RCC 7860 (cell line): Measurements from ENCODE around the gene CCL16.

Experiments
- DNase-seq: peaks from one replicate; pipeline ENCODE4 v3.0.0-alpha.2; 2015; ENCODE audit warnings: low spot score
- FAIRE-seq: peaks from 2 replicates; lab custom pipeline; 2012; peaks lifted over from hg19 to GRCh38; lab: Jason Lieb, UNC

CCL16 gene

DNA sequence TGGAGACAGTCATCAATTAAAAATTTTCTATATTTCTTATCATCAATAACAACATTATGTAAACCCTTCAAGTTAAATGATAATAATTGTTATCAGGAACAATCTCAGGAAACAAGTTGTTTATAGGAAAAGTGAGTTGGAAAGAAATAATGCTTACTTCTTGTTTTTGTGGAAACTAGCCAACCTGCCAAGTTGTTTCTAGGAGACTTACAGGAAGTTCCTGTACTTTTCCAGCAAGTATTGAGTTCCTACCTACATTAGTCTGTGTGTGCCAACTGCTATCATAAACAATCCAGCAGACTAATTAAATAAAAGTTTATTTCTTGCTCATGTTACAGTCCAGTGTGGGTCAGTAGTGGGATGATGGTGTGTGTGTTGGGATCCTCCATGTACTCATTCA lies 6.9 kb upstream of the CCL16 start:
- FAIRE-seq = no peak
- DNase-seq = no peak

DNA sequence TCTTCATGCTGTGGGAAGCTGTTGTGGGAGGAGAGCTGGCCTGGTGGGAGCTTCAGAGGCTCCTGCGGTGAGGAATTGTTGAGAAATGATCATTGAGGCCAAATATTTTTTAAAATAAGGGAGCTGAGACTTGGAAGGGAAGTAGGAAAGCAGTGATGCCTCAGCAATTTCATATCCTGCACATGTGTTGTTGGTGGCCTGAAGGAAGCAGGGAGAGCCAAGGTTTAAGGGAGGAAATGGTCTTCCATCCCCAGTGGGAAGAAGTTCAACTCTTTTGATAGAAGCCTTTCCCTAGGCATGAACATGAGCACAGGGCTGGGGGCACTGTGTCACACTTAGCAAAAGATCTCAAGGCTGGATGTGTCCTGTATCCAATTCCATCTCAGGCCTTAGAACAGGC lies 5.3 kb upstream of the CCL16 start, which contains the start of gene CCL14:
Gene CCL14 (minus strand): TSS at position 87 of the 400 bp plus-strand sequence. CDS start 80 bp downstream, at position 7.
- FAIRE-seq (no peak), DNase-seq (no peak)

DNA sequence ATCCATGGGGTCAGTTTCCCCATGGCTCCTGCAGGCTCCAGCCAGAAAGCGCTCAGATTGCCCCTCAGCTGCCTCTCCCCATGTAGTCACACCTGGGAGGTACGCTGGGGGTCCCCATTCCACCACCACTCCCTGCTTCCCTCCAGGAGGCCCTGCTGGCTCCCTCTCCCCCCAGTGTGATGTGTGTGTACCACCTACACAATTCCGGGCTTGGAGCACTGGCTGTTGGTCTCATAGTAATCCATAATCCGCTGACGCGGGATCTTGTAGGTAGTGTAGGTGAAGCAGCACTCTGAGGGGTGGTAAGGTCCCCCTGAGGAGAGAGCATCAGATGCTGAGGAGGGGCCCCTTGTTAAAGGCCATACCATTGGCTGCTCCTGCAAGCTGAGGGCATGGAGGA lies 2.8 kb upstream of the CCL16 start:
- DNase-seq (no peak), FAIRE-seq (no peak)

DNA sequence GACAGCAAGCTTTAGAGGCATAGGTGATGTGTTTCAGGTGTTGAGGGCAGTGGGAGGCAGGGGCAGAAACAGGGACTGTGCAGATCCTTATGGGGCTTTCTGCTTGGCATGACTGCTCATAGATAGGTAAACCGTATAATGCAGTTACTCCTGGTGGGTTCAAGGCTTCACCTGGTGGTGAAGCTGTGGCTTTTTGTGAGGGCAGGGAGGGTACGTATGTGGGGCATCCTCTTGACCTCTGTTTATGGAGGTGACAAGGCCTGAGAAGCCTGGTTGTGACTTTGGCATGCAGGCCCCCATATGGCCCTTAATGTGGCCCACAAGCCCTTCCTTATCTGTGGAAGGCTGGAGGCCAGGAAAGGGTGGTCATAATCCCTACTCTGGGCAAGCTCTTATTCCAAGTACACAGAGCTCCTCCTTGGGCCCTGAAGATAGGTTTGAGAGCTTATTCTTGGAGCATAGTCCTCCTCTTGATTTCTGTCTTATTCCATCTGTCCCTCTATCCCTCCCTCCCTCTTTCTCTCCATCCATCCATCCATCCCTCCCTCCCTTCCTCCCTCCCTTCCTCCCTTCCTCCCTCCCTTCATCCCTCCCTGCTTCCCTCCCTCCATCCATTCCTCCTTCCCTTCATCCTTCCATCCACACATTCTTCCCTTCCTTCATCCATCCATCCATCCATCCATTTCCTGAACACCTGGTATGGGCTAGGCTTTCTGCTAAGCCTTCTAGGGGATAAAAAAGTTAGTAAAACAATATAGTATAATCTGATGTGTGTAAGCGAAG lies 1.3 kb upstream of the CCL16 start:
- FAIRE-seq = no peak

DNA sequence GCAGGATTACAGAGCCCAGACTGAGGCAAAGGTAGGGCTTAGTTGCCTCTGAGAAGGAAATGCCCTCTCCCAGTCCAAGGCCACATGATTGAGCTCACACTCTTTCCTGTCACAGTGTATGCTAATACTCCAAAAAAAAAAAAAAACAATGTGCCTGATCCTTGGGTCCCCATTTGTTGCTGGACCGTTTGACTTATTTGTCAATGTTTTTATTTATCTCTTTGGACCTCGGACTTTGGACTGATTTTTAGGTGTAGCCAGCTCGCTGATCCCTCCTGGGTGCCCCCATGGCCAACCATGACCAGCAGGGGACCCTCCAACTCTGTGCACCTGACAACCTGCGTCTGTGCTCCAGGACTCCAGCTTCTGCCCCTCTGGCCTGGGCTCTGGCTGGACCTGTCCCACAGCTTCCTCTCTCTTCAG lies 622 bp upstream of the CCL16 start:
- FAIRE-seq = no peak
- DNase-seq = no peak

More for the DNA sequence above, 1.3 kb upstream of the CCL16 start:
- DNase-seq = no peak

DNA sequence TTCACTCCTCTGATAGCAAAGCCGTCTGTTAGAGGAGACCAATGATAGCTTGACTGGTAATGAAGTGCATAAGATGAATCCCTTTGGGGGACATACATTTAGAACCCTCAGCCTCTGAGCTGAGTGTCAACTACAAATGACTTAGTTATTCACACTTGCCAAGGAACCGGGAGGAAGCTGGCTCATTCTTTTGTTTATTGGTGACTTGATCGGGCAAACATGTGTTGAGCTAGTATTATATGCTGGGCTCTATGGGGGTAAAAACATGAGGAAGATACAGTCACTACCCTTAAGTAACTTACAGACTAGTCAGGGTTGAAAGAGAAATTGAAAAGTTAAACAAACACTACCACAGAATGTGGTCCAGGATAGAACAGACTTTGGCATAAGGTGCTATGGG lies 3.0 kb downstream of the CCL16 start:
- FAIRE-seq (no peak), DNase-seq (no peak)

DNA sequence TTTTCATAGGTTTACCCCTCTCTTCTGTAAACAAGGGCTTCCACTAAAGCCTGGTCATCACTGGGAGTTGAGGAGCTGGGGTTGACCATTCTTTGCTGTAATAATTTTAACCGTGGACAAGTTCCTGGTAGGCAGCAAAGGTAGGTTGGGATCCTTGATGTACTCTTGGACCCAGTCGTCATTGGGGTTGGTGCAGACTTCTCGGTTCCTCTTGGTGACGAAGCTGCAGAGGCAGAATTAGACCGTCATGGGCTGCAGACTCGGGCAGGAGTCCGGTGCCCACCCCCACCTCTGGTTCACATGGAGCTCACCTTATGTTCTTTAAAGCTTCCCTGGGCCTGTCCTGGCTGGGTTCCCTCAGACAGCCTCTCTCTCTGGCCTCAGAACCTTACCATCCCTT lies 3.8 kb downstream of the CCL16 start:
- DNase-seq = no peak
- no peak for FAIRE-seq

DNA sequence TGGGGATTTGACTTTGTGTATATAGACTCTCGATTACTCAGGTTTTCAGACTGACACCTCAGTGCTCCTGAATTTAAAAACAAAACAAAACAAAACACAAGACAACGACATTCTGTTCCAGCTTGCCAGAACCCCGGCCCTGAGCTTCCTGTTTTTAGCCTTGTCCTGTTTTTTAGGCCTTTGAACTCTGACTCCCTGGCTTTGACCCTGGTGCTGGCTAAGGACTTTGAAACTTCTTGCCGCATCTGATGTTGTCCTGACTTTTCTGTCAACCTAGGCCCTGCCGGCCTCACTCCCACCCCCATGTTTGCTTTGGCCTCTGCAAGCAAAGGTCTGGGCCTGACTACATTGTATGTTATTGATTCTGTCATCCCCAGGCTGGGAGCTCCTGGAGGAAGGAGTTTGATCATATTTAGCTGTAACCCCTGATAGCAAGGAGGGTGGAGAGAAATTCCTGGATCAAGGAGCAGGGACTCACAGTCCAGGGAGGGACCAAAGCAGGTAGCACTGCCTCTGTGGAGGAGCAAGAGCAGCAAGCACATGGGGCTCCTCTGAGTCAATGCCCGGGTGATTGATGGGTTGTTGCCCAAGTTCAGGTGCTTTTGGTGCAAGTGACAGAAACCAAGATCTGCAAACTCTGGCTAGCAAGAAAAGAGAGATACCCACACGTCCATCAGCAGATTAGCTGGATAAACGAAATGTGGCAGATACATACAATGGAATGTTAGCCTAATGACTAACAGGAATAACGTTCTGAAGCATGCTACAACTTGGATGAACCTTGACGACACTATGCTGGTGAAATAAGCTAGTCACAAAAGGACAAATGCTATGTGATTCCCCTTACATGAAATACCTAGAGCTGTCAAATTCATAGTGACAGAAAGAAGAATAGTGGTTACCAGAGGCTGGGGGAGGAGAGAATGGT lies 7.7 kb downstream of the CCL16 start:
- DNase-seq (no peak), FAIRE-seq (no peak)

DNA sequence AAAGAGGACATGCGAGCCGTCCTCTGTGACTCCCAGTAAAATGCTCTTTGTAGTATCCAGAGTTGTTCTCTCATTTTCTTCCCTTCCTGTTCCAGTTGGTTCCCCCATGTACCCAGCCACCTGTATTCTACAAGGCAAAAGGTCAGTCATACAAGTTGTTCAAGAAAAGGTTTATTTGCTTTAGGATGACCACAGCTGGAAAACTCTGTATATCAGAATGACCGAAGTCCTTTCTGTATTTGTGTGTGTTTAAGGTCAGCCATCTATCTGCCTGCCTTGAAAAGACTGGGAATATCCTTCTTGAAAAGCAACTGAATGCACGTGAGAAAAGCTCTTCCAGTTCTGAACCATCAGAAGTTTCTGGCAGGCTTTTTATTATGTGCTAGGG lies 8.4 kb downstream of the CCL16 start:
- DNase-seq = no peak
- FAIRE-seq = no peak

DNA sequence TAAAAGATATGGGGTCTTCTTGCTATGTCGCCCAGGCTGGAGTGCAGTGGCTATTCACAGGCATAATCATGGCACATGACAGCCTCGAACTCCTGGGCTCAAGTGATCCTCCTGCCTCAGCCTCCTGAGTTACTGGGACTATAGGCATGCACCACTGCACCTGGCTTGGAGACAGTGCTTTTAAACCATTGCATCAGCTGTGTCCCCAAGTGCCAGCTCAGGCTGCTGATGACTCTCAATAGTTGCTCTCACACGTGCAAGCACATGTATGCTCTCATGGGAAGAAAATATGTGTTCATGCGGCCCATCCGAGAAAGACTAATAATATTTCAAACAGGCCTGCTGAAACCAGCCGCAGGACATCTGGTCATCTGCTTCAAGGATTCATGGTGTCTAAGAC lies 8.8 kb downstream of the CCL16 start:
- FAIRE-seq (no peak), DNase-seq (no peak)

DNA sequence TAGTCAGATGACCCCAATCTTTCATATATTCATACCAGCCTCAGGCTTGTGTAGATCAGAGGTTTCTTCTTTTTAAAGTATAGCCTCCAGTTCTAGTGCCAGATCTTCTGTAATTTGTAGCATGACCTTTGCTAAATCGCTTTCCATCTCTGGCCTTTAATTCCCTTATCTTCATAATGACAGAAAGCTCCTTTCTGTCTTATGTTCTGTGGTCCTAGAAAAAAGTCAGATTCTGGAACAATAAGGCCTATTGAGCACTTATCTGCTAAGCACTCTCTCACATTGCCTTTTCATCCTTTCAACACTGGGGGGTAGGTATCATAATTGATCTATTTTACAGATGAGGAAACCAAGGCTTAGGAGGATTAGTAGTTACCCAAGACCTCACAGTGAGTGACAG lies 9.2 kb downstream of the CCL16 start:
- DNase-seq = no peak
- FAIRE-seq = no peak

DNA sequence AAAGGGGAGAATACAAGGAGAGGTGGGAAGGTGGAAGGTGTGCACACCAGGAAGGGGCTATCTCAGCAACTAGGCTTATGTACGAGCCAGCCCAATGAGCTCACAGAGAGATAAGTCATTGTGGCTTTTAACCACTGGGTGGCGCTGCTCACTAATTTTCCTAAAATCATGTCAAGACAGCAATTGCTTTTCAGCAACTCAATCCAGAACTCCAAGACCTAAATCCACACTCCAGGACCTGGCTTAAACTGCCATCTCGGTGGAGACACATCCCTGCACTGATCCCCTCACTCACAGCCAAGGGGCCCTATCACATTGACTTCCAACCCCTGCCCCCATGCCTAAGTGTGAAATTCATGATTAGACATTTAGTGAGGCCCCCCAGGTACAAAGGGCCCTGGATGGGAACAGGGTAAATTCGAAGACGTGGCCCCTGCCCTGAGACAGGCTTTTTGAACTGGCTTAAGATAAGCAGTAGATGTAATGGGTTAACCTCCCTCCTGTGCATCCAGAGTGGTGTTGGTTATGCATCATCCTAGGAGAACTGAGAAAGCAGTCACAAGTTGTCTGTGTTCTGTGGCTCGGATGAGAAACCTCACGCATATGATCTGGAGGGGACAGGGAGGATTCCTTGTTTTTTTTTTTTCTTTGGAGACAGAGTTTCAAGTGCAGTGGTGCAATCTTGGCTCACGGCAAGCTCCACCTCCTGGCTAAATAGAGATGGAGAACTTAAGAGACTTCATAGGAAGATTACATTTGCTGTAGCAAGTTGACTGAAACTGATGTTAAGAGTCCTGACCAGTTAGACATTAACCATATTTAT lies 11.5 kb downstream of the CCL16 start:
- DNase-seq = peak; percentile 31

DNA sequence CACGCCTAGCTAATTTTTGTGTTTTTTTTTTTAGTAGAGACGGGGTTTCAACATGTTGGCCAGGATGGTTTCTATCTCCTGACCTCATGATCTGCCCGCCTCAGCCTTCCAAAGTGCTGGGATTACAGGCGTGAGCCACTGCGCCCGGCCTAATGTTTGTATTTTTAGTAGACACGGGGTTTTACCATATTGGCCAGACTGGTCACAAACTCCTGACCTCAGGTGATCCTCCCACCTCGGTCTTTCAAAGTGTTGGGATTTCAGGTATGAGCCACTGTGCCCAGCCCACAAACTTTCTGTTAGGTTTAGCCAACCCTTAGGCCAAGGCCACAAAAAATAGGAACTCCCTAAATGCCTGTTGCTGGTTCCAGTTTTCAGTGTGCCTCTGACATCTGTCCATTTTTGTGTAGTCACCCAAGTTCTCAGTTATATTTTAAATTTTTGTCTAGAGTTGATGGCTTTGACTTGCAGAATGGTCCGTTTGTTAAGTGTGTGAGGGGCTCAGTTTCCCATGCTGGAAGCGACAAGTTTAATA lies 12.7 kb downstream of the CCL16 start:
- FAIRE-seq (no peak), DNase-seq (no peak)

More for the DNA sequence above, 11.5 kb downstream of the CCL16 start:
- no peak for FAIRE-seq

DNA sequence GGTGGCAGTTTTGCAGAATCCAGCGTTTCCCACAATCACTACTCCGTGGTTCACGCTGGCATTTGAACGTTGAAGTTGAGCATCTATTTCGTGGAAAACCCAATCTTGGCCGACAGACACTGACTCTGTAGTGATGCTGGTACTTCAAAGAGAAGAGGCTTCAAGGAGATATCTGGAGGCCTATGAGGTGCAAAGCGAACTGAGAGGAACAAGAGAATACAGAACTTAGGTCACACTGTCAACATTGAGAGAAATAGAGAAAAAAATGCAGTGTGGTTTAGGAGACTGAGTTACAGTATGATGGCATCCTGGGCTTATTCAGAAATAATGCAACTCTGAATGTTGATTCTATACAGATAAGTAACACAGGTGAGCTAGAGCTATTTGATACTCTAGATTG lies 16.0 kb downstream of the CCL16 start:
- no peak for FAIRE-seq
- DNase-seq = no peak

DNA sequence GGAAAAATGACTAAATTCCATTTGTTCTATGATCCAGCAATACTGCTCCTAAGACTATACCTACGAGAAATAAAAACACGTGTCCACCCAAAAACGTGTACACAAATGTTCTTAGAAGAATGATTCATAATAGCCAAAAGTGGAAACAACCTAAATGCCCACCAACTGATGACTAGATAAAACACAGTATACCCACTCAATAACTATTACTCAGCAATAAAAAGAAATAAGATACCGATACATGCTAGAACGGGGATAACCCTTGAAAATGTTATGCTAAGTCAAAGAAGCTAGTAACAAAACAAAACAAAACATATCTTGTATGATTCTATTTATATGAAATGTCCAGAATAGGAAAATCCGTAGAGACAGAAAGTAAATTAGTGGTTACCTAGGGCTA lies 17.6 kb downstream of the CCL16 start:
- DNase-seq (no peak), FAIRE-seq (no peak)

DNA sequence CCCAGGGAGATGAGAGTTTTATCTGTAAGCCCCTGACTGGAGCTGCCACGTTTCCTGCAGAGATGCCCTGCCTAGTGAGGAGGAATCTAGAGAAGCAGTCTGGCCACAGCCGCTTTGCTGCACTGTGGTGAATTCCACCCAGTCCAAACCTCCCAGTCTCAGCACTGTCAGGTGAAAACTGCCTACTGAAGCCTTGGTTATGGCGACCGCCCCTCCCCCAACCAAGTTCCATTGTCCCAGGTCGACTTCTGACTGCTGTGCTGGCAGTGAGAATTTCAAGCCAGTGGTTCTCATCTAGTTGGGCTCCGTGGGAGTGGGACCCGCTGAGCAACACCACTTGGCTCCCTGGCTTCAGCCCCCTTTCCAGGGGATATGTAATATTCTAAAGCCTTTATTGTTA lies 27.6 kb downstream of the CCL16 start:
- FAIRE-seq = no peak

DNA sequence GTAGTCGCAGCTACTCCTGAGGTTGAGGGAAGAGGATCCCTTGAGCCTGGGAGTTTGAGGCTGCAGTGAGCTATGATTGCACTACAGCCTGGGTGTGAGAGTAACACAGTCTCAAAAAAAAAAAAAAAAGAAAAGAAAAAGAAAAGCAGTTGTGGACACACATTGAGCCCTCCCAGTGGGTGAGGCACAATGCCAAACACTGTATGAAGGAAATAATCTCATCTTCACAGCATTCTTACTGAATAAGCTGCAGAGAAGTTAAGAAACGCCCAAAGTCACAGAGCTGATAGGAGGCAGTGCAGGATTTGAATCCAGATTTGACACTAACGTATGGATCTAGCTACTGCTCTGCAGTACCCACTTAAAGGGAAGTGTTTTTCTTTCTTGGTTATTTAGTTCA lies 31.9 kb downstream of the CCL16 start:
- no peak for FAIRE-seq
- no peak for DNase-seq

More for the DNA sequence above, 27.6 kb downstream of the CCL16 start:
- DNase-seq = no peak

DNA sequence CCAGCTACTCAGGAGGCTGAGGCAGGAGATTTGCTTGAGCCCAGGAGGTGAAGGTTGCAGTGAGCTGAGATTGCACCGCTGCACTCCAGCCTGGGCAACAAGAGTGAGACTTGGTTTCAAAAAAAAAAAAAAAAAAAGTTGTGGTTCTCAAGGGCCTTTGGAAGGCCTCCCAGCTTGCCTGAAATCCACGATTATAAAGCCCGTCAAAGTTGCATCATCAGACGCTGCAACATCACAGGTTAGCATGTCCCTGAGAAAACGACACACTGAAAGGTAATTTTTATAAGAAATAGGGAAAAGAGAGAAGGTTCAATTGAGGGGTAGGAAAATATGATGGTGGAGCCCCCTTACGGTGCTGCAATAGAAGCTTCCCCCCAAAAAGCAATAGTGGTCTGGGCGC lies 33.2 kb downstream of the CCL16 start:
- FAIRE-seq (no peak), DNase-seq (no peak)

DNA sequence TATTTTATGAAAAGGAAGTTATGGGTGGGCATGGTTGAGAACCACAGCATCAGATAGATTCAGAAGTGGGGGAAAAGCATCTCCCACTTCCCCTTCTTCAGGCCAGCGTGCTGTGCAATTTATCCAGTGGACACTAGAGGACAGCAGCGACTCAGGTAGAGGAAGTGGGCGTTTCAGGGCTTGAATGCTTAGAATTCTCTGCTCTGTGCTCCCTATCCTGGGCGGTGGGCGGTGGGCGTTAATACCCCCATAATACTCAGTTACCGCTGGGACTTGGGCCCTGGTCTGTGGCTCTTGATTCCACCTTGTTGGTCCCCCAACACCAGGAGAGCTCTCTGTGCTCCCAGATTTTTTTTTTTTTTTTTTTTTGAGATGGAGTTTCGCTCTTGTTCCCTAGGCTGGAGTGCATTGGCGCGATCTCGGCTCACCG lies 34.1 kb downstream of the CCL16 start:
- DNase-seq (peak; percentile 25), FAIRE-seq (no peak)

DNA sequence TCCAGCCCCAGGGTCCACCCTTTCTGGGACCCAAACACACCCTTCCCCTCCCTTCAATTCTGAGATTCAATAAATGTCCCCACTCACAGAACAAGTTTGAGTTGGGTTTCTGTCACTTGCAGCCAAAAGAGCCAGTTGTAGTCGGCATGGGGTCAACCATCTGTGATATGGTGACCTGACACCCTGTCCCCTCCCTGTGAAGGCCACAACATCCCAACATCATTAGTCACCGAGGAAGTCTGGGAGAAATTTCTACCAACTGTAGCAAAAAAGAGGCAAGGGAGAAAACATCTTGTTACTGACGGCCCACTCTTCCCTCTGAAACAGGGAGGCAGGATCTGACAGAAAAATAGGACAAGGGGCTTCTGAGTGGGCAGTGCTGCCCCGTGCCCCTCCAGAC lies 37.1 kb downstream of the CCL16 start:
- DNase-seq (peak; percentile 21), FAIRE-seq (no peak)

DNA sequence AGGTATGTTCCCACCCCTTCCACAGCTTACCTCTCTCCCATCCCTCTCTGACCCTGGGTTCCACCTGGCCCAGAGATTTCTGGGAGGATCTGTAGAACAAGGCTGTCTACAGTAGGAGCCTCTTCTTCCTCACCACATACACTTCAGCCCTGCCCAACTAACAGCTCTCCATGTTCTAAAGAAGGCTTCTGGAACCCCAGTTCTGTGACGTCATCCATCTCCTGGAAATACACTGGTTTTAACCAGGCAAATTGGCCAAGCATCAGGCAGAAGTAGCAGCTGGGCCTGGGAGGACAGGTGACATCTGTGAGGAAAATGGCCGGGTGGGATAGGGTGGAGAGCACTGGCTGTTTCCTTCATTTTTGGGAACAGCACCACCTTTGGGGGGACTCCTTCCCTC lies 37.8 kb downstream of the CCL16 start, which contains the start of gene LYZL6:
Gene LYZL6 (minus strand): TSS at position 177 of the 400 bp plus-strand sequence. CDS start 4,357 bp downstream, outside the sequence.
- no peak for FAIRE-seq
- DNase-seq = no peak
